Natural killer cell (primary cell): ENCODE results near the gene PPM1F. TPM values are rescaled to one million over a fixed set of nuclear protein-coding genes. Genes with fewer than 3 reads are reported as not detected.

Experiments
- ATAC-seq, 3 donors: fragments of 150-1000 bp in 2 of 3; fragments of 200-7000 bp in 1 of 3; cut with Tn5 transposase; 1 replicate in 1 of 3; 2 replicates in 2 of 3; pipeline ENCODE4 v1.10.0; 2021; ENCODE audit warnings: mild to moderate bottlenecking in 2 of 3, moderate library complexity in 2 of 3
- DNase-seq, 2 donors: peaks; one replicate each; pipeline versions ENCODE4 v3.0.0 to v3.0.0-alpha.2; 2013 to 2021; ENCODE audit warnings: mixed read lengths in 1 of 2
- H3K27ac ChIP-seq: one replicate; pipeline ENCODE4 v1.5.1; 2013; ENCODE audit warnings: mild to moderate bottlenecking, low read length
- H3K27me3 ChIP-seq: one replicate; pipeline ENCODE4 v1.6.1; 2013; ENCODE audit warnings: low read length; ENCODE audit not compliant: control insufficient read depth, insufficient read depth
- H3K36me3 ChIP-seq: one replicate; pipeline ENCODE4 v1.6.1; 2013; ENCODE audit warnings: low read length; ENCODE audit not compliant: control insufficient read depth, insufficient read depth
- H3K4me1 ChIP-seq: one replicate; pipeline ENCODE4 v1.6.1; 2013; ENCODE audit warnings: low read length; ENCODE audit not compliant: control insufficient read depth, insufficient read depth
- H3K4me3 ChIP-seq: one replicate; pipeline ENCODE4 v1.5.1; 2013; ENCODE audit warnings: low read length
- H3K9me3 ChIP-seq: one replicate; pipeline ENCODE4 v1.6.1; 2013; ENCODE audit warnings: low read length; ENCODE audit not compliant: control insufficient read depth, insufficient read depth
- H3K27ac Mint-ChIP-seq, 2 donors: one replicate each; pipeline ENCODE4 v1.8.0; 2022; ENCODE audit warnings: mild to moderate bottlenecking in 2 of 2, mixed read lengths in 2 of 2, moderate library complexity in 1 of 2
- H3K27me3 Mint-ChIP-seq, 2 donors: one replicate each; pipeline ENCODE4 v1.8.0; 2022; ENCODE audit warnings: low read depth in 2 of 2, mixed read lengths in 2 of 2
- H3K36me3 Mint-ChIP-seq: one replicate; pipeline ENCODE4 v1.8.0; 2022; ENCODE audit warnings: mixed read lengths
- H3K4me1 Mint-ChIP-seq, 2 donors: one replicate each; pipeline ENCODE4 v1.8.0; 2022; ENCODE audit warnings: mixed read lengths in 2 of 2
- H3K4me3 Mint-ChIP-seq: one replicate; pipeline ENCODE4 v1.8.0; 2022; ENCODE audit warnings: mild to moderate bottlenecking, moderate library complexity, mixed read lengths
- H3K9me3 Mint-ChIP-seq, 2 donors: one replicate each; pipeline ENCODE4 v1.8.0; 2022; ENCODE audit warnings: mixed read lengths in 2 of 2
- CTCF ChIP-seq: fragments of 200-600 bp; IDR thresholded peaks from one replicate; pipeline ENCODE4 v1.8.0; 2022; ENCODE audit warnings: antibody characterized with exemption
- WGBS: methylation state at CpG from one replicate; pipeline ENCODE4 v1.1.7; 2013; ENCODE audit warnings: missing lambda C conversion rate; ENCODE audit not compliant: insufficient coverage; 5-methylcytosine and 5-hydroxymethylcytosine counted together
- intact Hi-C: fragments of 100-400 bp; cut with micrococcal nuclease; formaldehyde crosslinking; loops from one replicate; pipeline ENCODE4 v1.14.2; 2022
- total RNA-seq, 4 donors: library from RNA; stranded (reverse); fragments of 120-200 nt in 1 of 4; gene quantifications; one replicate each; pipeline versions ENCODE4 v1.2.3 to v1.2.4, GENCODE V29; 2013 to 2022

PPM1F gene
- total RNA-seq, 3 donors from 2014 or later (not counting 1 experiment from before 2014, with no cell fraction given) = 25.1 to 30.3 (median 25.5) TPM

DNA sequence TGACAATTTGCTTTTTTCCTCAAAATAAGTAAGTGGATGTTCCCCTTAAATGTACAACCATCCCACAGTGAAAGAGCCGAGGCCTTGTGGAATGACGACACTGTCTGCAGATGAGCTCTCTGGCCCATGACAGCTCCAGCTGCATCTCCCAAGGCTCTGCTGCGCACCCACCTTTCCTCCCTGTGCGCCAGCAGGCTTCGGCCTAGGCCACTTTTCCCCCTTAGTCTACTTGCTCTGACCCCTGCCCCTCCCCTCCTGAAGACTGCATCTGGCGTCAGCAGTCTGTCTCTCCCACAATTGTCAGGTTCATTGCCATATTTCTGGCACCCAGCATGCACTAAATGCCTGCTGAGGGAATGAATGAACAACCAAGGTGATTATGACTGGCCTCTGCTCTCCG lies 27.9 kb upstream of the PPM1F start:
- peaks cover 20% of the 10 kb centered on the region for H3K4me1 ChIP-seq
- ATAC-seq = no peak
- Mint-ChIP-seq H3K27ac (peak overlapping the region in 1 of 2 donors; percentile 90), H3K4me1 (peaks cover 39 to 65% of the 10 kb centered on the region in 2 donors), H3K4me3 (peak overlapping the region; percentile 31), H3K9me3 (no peaks in the 10 kb centered on the region), H3K36me3 (no peaks in the 10 kb centered on the region), H3K27me3 (no peaks in the 10 kb centered on the region)
- no peaks in the 10 kb centered on the region for H3K9me3 ChIP-seq
- TF ChIP-seq CTCF = no peak
- intact Hi-C loops = no loop called here
- H3K27me3 ChIP-seq = no peaks in the 10 kb centered on the region
- whole genome bisulfite sequencing = 95% methylated on average over 7 of the region's 7 CpGs
- no peak overlapping the region for H3K4me3 ChIP-seq
- H3K27ac ChIP-seq = no peak overlapping the region
- no peak for DNase-seq
- peaks cover 5% of the 10 kb centered on the region for H3K36me3 ChIP-seq

DNA sequence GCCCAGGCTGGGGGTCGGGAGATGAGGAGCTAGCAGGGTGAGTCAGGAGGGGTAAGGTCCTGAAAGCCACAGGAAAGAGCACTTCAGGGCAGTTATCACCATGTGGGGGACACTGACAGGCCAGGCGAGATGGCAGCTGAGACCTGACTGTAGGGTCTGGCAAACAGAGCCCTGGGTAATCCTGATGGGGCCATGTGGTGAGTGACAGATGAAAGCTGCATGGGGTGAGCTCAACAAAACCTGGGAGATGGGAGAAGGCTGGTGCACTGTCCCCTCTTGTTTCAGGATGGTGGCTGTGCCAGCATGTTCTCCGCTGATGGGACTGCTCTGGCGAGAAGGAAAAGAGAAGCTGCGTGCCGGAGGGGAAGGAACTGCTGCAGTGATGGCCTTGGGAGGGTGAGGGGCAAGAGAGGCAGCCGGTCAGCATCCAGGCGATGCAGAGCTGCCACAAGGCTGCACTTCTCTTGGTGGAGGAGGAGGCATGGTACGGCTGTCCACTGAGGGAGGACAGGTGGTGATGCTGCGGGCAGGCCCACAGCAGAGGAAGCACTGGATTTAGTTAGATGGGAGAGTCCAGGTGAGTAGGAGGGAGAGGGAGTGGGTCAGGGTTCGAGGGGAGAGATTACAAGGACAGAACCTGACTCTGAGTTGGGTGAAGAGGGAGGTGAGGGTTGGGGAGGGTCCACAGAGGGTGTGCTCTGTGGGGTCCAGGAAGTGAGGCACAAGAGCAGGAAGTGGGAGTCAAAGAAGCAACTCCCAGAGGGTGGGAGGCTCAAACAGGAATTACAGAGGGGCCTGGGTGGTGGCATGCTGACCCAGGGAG lies 26.1 kb upstream of the PPM1F start:
- no peaks in the 10 kb centered on the region for H3K9me3 ChIP-seq
- peak overlapping the region; percentile 49 for H3K4me3 Mint-ChIP-seq
- H3K36me3 Mint-ChIP-seq = no peaks in the 10 kb centered on the region
- no peak for TF ChIP-seq CTCF
- H3K36me3 ChIP-seq = peaks cover 22% of the 10 kb centered on the region
- no peaks in the 10 kb centered on the region for H3K9me3 Mint-ChIP-seq
- H3K4me3 ChIP-seq = no peak overlapping the region
- H3K27me3 Mint-ChIP-seq = no peaks in the 10 kb centered on the region
- WGBS = 95% methylated on average over 11 of the region's 11 CpGs
- DNase-seq = no peak
- intact Hi-C loops = no loop called here
- peaks cover 41 to 66% of the 10 kb centered on the region in 2 donors for H3K4me1 Mint-ChIP-seq
- H3K4me1 ChIP-seq = peaks cover 20% of the 10 kb centered on the region
- no peak overlapping the region for H3K27ac ChIP-seq
- H3K27me3 ChIP-seq = no peaks in the 10 kb centered on the region
- H3K27ac Mint-ChIP-seq = peak overlapping the region in 1 of 2 donors; percentile 33
- no peak for ATAC-seq

DNA sequence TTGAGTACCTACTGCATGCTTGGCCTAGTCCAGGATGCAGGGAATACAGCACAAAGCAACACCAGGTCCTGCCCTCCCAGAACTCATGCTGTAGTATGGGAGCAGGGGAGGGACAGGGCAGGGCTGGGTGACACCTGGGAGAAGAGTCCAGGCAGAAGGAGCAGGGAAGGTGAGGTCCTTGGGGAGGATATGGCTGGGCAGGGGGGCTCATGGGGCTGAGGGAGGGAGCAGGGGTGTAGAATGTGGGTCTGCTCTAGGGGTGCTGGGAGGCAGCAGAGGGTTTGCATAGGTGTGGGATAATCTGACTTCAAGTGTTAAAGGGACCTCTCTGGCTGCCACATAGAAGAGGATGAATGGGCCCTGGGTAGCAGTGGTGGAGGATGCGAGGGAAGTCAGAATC lies 25.2 kb upstream of the PPM1F start:
- Mint-ChIP-seq H3K4me1 (peaks cover 43 to 66% of the 10 kb centered on the region in 2 donors), H3K9me3 (no peaks in the 10 kb centered on the region), H3K4me3 (no peak overlapping the region), H3K36me3 (no peaks in the 10 kb centered on the region), H3K27ac (peak overlapping the region in 1 of 2 donors; percentile 33), H3K27me3 (no peaks in the 10 kb centered on the region)
- WGBS = 100% methylated on average over 1 of the region's 1 CpG
- TF ChIP-seq CTCF = no peak
- Histone ChIP-seq H3K4me1 (peaks cover 16% of the 10 kb centered on the region), H3K27ac (no peak overlapping the region), H3K36me3 (peaks cover 30% of the 10 kb centered on the region), H3K9me3 (no peaks in the 10 kb centered on the region), H3K4me3 (no peak overlapping the region), H3K27me3 (no peaks in the 10 kb centered on the region)
- DNase-seq = no peak
- no peak for ATAC-seq
- intact Hi-C loops = no loop called here
